Activated CD4-positive, alpha-beta T cell treated with anti-CD3 and anti-CD28 coated beads, Interleukin-2, Interleukin-6, amounts not matched to agents 100 ng/mL and 50 ng/mL, durations not matched to agents 16 hours and 8 hours (primary cell): ENCODE measurements around the gene HEXIM2.
"Not testable (repeated sequence)": the region's sequence is repeated elsewhere in the genome, so short reads cannot be mapped to it uniquely, and the experiment has no call there.

Experiments
- DNase-seq: peaks from one replicate; pipeline ENCODE4 v3.0.0-alpha.2; 2020

HEXIM2 gene

GRCh38 chr17:45171338-45172231 is 9.9 kb downstream of the HEXIM2 start:
- no peak for DNase-seq

GRCh38 chr17:45172232-45172540 is 10.5 kb downstream of the HEXIM2 start:
- no peak for DNase-seq

- DNase-seq, result peak; percentile 60
These were observed 11.0 kb downstream of the HEXIM2 start for GRCh38 chr17:45172541-45173286.

GRCh38 chr17:45175759-45176115 is 14.1 kb downstream of the HEXIM2 start:
- no peak for DNase-seq

GRCh38 chr17:45177563-45177962 is 15.9 kb downstream of the HEXIM2 start:
- DNase-seq, result no peak

- no peak for DNase-seq
These were observed 22.5 kb downstream of the HEXIM2 start for GRCh38 chr17:45184144-45184543.

GRCh38 chr17:45186801-45187354 is 25.2 kb downstream of the HEXIM2 start:
- no peak for DNase-seq

GRCh38 chr17:45189009-45189408 is 27.3 kb downstream of the HEXIM2 start:
- no peak for DNase-seq

- DNase-seq, result no peak
These were observed 29.0 kb downstream of the HEXIM2 start for GRCh38 chr17:45190503-45191255.

GRCh38 chr17:45195424-45195823 is 33.7 kb downstream of the HEXIM2 start:
- DNase-seq, result no peak

GRCh38 chr17:45197108-45197507 is 35.4 kb downstream of the HEXIM2 start:
- no peak for DNase-seq

- DNase-seq, result peak; percentile 94
These were observed 36.1 kb downstream of the HEXIM2 start for GRCh38 chr17:45197555-45198334.

- no peak for DNase-seq
These were observed 39.0 kb downstream of the HEXIM2 start for GRCh38 chr17:45200701-45201100.

- DNase-seq, result no peak
These were observed 39.8 kb downstream of the HEXIM2 start for GRCh38 chr17:45201457-45201856.

- not testable (repeated sequence) for DNase-seq
These were observed 40.2 kb downstream of the HEXIM2 start for GRCh38 chr17:45201880-45202279.

- peak; percentile 91 for DNase-seq
These were observed 57.4 kb downstream of the HEXIM2 start for GRCh38 chr17:45218895-45219661.
